AG04450 (cell line): ENCODE measurements around the gene NCDN. TPM values are rescaled to one million over a fixed set of nuclear protein-coding genes. Genes with fewer than 3 reads are reported as not detected.

Experiments
- CTCF ChIA-PET: fragments of 300-600, 350-600 bp; formaldehyde crosslinking; extraction: SDS; loops from one replicate; lab custom pipeline; 2022; ENCODE audit warnings: antibody characterized with exemption, inconsistent platforms; lab: Charles Lee
- POLR2A ChIA-PET: fragments of 350-600 bp; formaldehyde crosslinking; extraction: SDS; loops from one replicate; lab custom pipeline; 2021; ENCODE audit warnings: antibody characterized with exemption, inconsistent platforms; lab: Yijun Ruan, JAX
- DNase-seq: peaks from one replicate; pipeline ENCODE4 v3.0.0-alpha.2; 2011; ENCODE audit warnings: low read depth, low spot score
- H3K27ac ChIP-seq: one replicate; pipeline ENCODE4 v1.5.1; 2012; ENCODE audit warnings: low read depth, low read length, control low read depth
- H3K27me3 ChIP-seq: one replicate; pipeline ENCODE4 v1.6.0; 2012; ENCODE audit warnings: low read length; ENCODE audit not compliant: control insufficient read depth, insufficient read depth
- H3K4me3 ChIP-seq: 2 replicates; pipeline ENCODE4 v1.5.1; 2011; ENCODE audit warnings: mild to moderate bottlenecking, low read depth, low read length, control low read depth
- H3K9me3 ChIP-seq: 2 replicates; pipeline ENCODE4 v1.5.1; 2012; ENCODE audit warnings: low read length; ENCODE audit not compliant: control insufficient read depth, insufficient read depth
- polyA plus RNA-seq: library from polyadenylated mRNA; depleted of rRNA; stranded (reverse); fragments of >200 nt; gene quantifications from 2 replicates; pipeline ENCODE4 v1.2.3, GENCODE V29; 2011
- TF ChIP-seq, protein P1 (sequence below): IDR thresholded peaks from 2 replicates; pipeline ENCODE4 v1.5.1; 2011; ENCODE audit warnings: low read depth, low read length, control low read depth, inconsistent platforms

The NCDN gene
- polyA plus RNA-seq, 1 experiment, result 16.7 TPM

DNA sequence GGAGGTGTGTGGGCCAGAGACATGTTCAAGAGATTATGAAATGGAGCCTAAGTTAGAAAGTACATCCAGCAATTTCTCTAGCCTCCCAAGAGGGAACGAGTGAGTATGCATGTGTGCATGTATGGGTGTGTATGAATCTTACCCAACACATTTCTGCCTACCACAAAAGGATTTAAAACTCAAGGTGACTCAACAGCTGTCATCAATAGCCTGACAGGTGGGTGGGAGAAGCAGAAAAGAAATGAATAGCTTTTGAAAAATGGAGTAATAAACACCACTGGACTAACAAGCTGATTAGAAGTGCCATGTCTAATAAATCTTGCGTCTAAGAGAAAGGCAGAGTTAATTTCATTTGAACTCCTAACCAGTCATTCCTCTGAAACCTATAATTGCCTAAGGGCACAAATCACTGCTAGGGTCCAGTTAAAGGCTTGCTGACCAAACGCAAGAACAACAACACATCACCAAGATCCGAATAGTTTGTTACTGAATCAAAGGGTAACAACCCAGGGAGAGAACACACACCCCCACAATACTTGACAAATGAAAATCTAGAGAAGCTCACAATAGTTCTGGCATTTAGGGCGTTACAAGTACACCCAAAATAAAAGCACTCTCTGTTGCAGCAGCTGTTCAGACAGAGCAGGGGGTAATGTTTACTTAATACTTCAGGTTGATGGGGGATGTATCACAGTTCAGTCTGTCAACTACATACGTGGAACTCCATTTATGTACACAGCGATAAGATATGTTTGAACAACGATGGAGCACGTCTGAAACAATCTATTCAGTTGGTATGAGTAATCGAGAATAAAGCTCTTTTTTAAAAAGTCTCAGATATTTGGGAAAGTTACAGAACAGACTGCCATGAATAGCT lies 1.8 kb upstream of the NCDN start:
- Histone ChIP-seq H3K9me3 (peaks cover 4% of the 10 kb centered on the region; the same call in 1 of the 2 replicates), H3K27me3 (no peaks in the 10 kb centered on the region), H3K27ac (peak overlapping the region; percentile 32), H3K4me3 (peak overlapping the region; percentile 96)
- TF ChIP-seq, protein P1, sequence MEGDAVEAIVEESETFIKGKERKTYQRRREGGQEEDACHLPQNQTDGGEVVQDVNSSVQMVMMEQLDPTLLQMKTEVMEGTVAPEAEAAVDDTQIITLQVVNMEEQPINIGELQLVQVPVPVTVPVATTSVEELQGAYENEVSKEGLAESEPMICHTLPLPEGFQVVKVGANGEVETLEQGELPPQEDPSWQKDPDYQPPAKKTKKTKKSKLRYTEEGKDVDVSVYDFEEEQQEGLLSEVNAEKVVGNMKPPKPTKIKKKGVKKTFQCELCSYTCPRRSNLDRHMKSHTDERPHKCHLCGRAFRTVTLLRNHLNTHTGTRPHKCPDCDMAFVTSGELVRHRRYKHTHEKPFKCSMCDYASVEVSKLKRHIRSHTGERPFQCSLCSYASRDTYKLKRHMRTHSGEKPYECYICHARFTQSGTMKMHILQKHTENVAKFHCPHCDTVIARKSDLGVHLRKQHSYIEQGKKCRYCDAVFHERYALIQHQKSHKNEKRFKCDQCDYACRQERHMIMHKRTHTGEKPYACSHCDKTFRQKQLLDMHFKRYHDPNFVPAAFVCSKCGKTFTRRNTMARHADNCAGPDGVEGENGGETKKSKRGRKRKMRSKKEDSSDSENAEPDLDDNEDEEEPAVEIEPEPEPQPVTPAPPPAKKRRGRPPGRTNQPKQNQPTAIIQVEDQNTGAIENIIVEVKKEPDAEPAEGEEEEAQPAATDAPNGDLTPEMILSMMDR, result no peak
- ChIA-PET CTCF (interaction anchor here (0.8 to 2.6 kb wide), 6 partner anchors 9 to 171 kb away, joined by 3 to 34 read pairs (median 8); no protein-coding TSS in a partner anchor), POLR2A (interaction anchor here (0.6 to 2.1 kb wide), 5 partner anchors 16 to 105 kb away, joined by 3 to 12 read pairs (median 4); no protein-coding TSS in a partner anchor)
- no peak for DNase-seq

DNA sequence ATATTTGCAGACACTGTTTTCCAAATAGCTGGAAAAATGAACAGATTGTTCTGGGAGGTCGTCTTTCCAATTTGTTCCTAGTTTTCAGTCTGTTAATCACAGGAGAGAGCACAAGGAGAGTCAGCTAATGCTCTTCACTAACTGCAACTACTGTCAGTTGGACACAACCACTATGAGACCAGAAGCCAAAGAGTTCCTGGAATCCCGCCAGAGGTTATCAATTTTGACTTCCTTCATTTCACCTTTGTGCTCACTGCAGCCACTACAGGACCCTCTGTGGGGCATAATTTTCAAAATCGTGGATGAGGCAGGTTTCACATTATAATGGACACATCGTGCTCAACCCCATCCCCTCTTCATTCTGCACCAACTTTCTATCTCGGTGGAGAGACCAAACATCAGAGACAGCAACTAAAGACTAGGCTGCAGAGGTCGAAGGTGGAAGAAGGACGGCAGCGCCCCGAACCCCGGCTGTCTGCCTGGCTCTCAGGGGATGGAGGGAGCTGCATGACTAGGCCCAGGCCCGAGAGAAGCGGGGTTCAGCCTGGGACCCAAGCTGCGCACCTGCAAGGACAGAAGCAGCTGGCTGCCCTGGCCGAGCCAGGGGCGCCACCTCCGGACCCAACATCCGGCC lies 998 bp upstream of the NCDN start:
- Histone ChIP-seq H3K27me3 (no peaks in the 10 kb centered on the region), H3K9me3 (peaks cover 4% of the 10 kb centered on the region; the same call in 1 of the 2 replicates), H3K27ac (peak overlapping the region; percentile 95), H3K4me3 (peak overlapping the region; percentile 96)
- POLR2A ChIA-PET, result interaction anchor here (0.6 to 2.1 kb wide), 8 partner anchors 16 to 213 kb away, joined by 3 to 16 read pairs (median 4); partner anchors contain the start of gene CLSPN
- TF ChIP-seq, protein P1, result no peak
- no peak for DNase-seq
- CTCF ChIA-PET, result interaction anchor here (0.8 to 2.6 kb wide), 6 partner anchors 8 to 171 kb away, joined by 3 to 34 read pairs (median 8); no protein-coding TSS in a partner anchor

DNA sequence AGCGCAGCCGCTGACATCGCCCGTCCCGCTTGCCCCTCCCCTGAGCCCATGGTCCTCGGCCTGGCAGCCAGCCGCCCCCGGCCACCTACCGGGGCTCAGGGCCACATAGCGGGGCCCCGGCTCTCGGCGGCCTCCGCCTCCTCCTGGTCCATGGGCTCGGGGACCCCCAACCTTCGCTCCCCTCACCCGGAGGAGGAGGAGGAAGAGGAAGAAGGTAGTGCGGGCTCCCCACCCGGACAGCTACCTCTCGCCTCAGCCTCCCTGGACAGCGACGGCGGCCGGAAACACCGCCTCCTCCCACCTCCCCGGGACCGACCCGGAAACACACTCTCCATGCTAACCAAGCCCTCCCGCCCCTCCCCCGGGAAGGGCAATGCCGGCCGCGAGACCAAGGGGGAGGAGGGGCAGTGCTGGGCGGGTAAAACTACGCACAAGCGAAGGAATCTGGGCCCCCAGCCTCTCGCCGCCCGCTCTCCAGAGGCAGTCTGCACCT lies 435 bp upstream of the NCDN start, which contains the start of gene KIAA0319L:
KIAA0319L (minus strand) TSS at position 286 of the 493 bp plus-strand sequence. CDS start 2,912 bp downstream, outside the sequence.
- Histone ChIP-seq H3K27ac (peak within 1 kb of the TSS; percentile 95), H3K27me3 (no peaks in the 10 kb centered on the region), H3K4me3 (peak within 1 kb of the TSS; percentile 96), H3K9me3 (peaks cover 4% of the 10 kb centered on the region; the same call in 1 of the 2 replicates)
- ChIA-PET CTCF (interaction anchor here (1.0 to 2.6 kb wide), 4 partner anchors 12 to 170 kb away, joined by 3 to 34 read pairs (median 10); no protein-coding TSS in a partner anchor), POLR2A (interaction anchor here (1.1 to 2.1 kb wide), 7 partner anchors 18 to 212 kb away, joined by 4 to 16 read pairs (median 5); partner anchors contain the start of gene CLSPN)
- TF ChIP-seq, protein P1, result no peak
- DNase-seq, result no peak

DNA sequence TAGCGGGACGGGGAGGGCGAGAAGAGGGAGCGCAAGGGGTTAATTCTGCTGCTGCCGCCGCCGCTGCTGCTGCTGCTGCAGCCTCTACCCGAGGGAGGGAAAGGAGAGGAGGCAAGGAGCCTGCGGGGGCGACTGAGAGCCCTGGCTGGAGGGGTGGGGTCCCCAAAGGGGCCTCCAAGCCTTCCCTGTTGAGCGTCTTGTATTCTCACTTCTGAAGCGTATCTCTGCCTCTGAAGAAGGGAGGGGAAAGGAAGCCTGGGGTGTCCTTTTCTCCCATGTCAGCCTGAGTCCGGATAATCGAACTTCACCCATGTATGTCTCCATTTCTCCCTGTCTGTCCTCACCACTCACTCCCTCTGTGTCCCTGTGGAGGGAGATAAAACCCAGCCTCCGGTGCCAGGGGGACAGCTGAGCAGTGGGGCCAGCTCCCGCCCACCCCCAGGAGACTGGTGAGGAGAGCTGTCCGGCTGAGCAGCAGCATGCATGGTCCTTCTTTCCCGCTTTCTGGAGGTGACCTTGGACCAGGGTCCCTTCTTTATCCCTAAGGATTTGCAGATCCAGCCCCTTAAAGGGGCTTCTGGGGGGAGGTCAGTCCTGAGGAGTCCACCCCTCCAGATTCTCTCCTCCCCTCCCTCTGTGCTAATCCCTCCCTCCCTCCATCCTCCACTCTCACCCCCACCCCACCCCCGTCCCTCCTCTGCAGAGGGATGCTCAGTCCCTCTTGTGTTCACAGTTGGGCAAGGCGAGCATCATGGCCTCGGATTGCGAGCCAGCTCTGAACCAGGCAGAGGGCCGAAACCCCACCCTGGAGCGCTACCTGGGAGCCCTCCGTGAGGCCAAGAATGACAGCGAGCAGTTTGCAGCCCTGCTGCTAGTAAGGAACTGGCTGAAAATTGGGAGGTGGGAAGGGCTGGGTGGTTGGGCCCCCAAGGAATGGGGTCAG lies 1.0 kb downstream of the NCDN start:
- Histone ChIP-seq H3K27ac (peak overlapping the region; percentile 57), H3K9me3 (peaks cover 4% of the 10 kb centered on the region; the same call in 1 of the 2 replicates), H3K27me3 (no peaks in the 10 kb centered on the region), H3K4me3 (peak overlapping the region; percentile 96)
- TF ChIP-seq, protein P1, result peak; percentile 20; the same call in 1 of the 2 replicates
- DNase-seq, result no peak
- POLR2A ChIA-PET, result interaction anchor here (0.6 to 1.8 kb wide), 4 partner anchors 108 to 589 kb away, joined by 4 to 16 read pairs (median 4); partner anchors contain the start of gene CLSPN
- CTCF ChIA-PET, result interaction anchor here (1.3 to 5.3 kb wide), 4 partner anchors 10 to 168 kb away, joined by 3 to 57 read pairs (median 4); no protein-coding TSS in a partner anchor
